ENCODE results near the gene PLXNB3.

The PLXNB3 gene

DNA sequence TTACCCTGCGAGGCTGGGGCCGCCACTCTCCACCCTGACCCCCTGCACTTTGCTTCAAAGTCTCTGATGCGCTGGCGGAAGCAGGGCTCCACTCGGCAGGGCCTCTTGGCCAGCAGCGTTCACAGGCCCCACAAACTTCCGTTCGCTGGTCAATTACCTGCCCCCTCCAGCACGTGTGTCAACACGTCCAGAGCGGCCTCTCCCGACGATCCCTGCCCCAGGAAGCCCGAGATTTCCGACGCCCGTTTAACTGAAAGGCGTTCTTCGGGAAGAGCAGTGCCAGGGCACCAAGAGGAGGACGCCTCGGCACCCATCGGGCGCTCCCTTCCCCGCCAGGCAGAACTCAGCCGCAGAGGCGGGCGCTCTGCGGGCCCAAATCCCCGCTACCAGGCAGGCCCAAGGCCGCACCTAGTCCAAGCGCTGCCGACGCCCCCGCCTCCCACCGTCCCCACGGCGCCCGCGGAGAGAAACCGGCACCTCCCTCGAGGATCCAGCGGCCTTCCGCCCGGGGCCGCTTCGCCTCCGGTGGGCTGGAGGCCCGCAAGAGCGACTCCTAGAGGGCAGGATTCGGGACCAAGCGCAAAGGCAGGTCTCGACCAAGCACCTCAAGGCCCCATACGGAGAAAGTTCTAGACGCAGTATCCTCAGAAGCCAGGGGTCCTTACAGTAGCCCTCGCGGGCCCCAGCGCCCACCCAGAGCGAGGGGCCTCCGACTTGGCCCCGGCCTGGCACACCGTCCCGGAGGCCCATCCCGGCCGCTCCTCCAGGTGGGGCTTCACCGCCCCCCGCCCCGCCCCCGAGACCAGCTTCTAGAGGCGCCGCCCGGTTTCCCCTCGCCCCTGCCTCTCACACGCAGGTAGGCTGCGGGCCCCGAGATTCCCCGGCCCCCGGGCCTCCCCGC is 40.4 kb upstream of the PLXNB3 start:
- H3K4me3 ChIP-seq (ENCODE audit: low read depth, low read length) = peak overlapping the region; percentile 70
- peak; percentile 18; the same call in 1 of the 2 replicates for TF ChIP-seq CTCF (IDR thresholded peaks at IDR 0.05; ENCODE audit: low read depth, low read length)

DNA sequence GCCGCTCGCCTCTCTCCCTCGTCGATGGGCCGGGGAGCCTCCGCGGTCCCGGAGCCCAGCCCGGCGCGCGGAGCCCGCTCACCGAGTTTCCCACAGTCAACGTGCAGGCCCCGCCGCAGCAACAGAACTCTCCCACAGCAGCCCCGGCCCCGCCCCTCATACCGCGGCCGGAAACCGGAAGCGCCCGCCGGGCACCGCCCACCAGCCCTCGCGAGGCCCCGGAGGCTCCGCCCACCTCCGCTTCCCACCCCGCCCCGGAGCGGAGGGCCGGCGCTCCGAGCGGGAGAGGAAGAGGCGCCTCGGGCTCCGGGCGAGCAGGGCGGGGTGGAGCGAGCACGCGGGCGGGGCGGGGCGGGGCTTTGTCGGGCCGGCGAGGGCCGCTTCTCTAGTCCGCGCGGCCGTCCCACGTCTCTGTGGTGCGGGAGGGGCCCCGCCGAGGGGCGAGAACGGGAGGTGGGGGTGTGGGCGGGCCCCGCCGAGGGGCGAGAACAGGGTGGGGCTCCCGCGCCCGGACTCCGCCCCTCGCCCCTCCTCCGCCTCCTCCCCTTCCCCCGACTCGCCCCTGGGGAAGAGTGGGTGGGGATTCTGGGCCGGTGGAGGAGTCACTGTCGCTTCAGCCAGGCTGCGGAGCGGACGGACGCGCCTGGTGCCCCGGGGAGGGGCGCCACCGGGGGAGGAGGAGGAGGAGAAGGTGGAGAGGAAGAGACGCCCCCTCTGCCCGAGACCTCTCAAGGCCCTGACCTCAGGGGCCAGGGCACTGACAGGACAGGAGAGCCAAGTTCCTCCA is 39.6 kb upstream of the PLXNB3 start, which contains the start of the genes ABCD1 and BCAP31:
Gene ABCD1, plus strand, starts transcription at position 605 of the 787 bp plus-strand sequence. CDS start 411 bp downstream, outside the sequence.
Gene BCAP31, minus strand, starts transcription at position 136 of the 787 bp plus-strand sequence. CDS start 1,143 bp downstream, outside the sequence.
- TF ChIP-seq CTCF (IDR thresholded peaks at IDR 0.05; ENCODE audit: low read depth, low read length) = no peak
- H3K4me3 ChIP-seq (ENCODE audit: low read depth, low read length) = peak within 1 kb of the TSS; percentile 70

- peak overlapping the region; percentile 49 for H3K4me3 ChIP-seq (ENCODE audit: low read depth, low read length)
Measured at GRCh38 chrX:153725039-153725831, 38.8 kb upstream of the PLXNB3 start.

GRCh38 chrX:153725832-153726285 is 38.2 kb upstream of the PLXNB3 start:
- H3K4me3 ChIP-seq (ENCODE audit: low read depth, low read length) = no peak overlapping the region
- no peak for TF ChIP-seq CTCF (IDR thresholded peaks at IDR 0.05; ENCODE audit: low read depth, low read length)

More at GRCh38 chrX:153725039-153725831, 38.8 kb upstream of the PLXNB3 start:
- no peak for TF ChIP-seq CTCF (IDR thresholded peaks at IDR 0.05; ENCODE audit: low read depth, low read length)

GRCh38 chrX:153726286-153727122 is 37.5 kb upstream of the PLXNB3 start:
- peak overlapping the region; percentile 38 for H3K4me3 ChIP-seq (ENCODE audit: low read depth, low read length)

More at GRCh38 chrX:153726286-153727122, 37.5 kb upstream of the PLXNB3 start:
- TF ChIP-seq CTCF (IDR thresholded peaks at IDR 0.05; ENCODE audit: low read depth, low read length) = no peak
